Activated T-cell treated with anti-CD3 and anti-CD28 coated beads, Interleukin-2, amount 50 U/mL, for 1 hour (primary cell): Measurements from ENCODE around the gene LNX1.
"Not testable (repeated sequence)": the region's sequence is repeated elsewhere in the genome, so short reads cannot be mapped to it uniquely, and the experiment has no call there.

Source experiments
- DNase-seq: peaks from one replicate; pipeline ENCODE4 v3.0.0-alpha.2; 2020

Gene LNX1

GRCh38 chr4:53455766-53456165, 135.5 kb downstream of the LNX1 start:
- no peak for DNase-seq

- no peak for DNase-seq
Measured at GRCh38 chr4:53453385-53453784, 137.9 kb downstream of the LNX1 start.

- no peak for DNase-seq
Measured at GRCh38 chr4:53450773-53451172, 140.5 kb downstream of the LNX1 start.

DNA sequence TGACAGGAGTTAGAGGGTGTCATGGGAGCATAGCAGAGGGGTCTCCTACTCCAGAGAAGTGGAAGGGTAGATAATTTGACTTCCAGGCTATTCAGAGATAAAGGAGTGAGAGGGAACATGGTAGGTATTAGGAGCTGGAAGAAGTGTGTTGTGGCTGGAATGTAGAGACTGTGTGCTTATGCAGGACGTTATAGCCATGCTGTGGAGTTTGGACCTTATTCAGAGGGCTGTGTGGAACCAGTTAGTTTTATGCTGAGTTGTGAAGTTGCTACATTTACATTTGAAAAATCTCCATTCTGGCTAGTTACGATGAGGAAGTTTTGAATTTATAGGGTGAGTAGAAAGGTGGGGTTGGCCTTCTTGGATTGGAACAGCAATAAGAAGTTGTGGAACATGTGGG, 146.3 kb downstream of the LNX1 start:
- no peak for DNase-seq

DNA sequence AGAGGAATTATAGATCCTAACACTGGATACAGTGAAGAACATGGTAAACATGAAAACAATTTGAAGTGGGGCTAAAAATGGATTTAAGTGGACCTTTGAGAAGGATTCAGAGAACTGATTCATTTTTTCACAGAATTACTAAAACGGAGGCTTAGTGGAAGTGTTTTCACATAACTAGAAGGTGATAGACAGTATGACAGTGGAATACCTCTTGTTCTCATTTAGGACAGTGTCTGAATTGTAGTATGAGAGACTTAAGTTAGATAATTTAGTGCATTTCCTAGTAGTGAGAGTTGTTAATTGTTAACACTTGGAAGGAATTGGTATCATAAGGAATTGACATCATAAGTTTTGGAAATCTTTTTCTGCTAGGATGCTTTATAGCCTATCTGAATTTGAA, 149.7 kb downstream of the LNX1 start:
- no peak for DNase-seq

GRCh38 chr4:53436251-53436650, 155.0 kb downstream of the LNX1 start:
- no peak for DNase-seq

GRCh38 chr4:53432528-53433424, 158.5 kb downstream of the LNX1 start:
- DNase-seq: no peak

- no peak for DNase-seq
Measured at GRCh38 chr4:53431052-53431451, 160.2 kb downstream of the LNX1 start.

DNA sequence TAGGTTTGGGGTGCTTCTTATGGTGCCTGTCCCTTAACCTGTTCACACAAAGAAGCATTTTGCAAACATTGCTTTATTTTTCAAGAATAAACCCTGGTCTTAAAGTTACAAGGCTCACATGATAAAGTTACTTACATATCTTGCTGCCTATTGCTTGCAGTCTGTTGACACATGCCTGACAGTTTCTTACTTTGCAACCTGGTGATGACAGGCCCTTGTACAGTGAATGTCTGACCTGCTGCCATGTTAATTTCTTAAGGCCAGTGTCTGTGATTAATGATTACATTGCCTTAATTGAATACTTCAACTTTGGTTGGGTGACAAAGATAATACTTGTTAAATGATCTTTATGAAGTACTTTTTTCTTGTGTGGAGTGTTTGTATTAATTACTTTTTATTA, 163.9 kb downstream of the LNX1 start:
- DNase-seq: no peak

- DNase-seq: no peak
Measured at GRCh38 chr4:53424280-53424679, 167.0 kb downstream of the LNX1 start.

GRCh38 chr4:53422367-53422766, 168.9 kb downstream of the LNX1 start:
- DNase-seq: no peak

DNA sequence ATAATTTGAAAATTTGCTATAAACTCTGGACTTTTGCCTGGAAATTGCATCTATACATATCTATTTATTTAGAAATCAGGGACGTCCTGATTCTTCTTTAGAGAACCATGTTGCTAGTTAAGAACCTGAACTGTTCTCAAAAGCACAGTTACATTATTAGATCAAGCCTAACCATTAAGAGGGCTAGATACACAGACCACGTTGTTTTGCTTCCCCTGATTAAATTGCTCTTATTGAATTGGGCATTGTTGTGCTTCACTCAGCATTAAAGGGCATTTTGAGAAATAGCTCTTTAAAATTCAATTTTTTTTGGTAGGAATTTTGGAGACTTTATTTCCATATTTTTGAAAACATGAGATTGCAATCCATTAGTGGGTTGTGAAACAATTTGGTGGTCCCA, 169.5 kb downstream of the LNX1 start:
- no peak for DNase-seq

- DNase-seq: no peak
Measured at GRCh38 chr4:53419208-53419607, 172.1 kb downstream of the LNX1 start.

GRCh38 chr4:53409479-53409878, 181.8 kb downstream of the LNX1 start:
- not testable (repeated sequence) for DNase-seq
